HL-60 (cell line): ENCODE data around the gene SETDB2.

Source experiments
- DNase-seq, 2 experiments: peaks; one replicate each; pipeline ENCODE4 v3.0.0-alpha.2; 2010 to 2020; ENCODE audit warnings: low read depth in 1 of 2, low spot score in 1 of 2
- H3K27ac ChIP-seq: fragments of 250-450 bp; sonication (Bioruptor Pico); replicated peaks from 2 replicates; pipeline ENCODE4 v1.5.1; 2020; ENCODE audit warnings: mild to moderate bottlenecking, moderate library complexity
- H3K27me3 ChIP-seq: fragments of 250-450 bp; sonication (Bioruptor Pico); 2 replicates; pipeline ENCODE4 v1.5.1; 2021; ENCODE audit warnings: mild to moderate bottlenecking, moderate library complexity; ENCODE audit not compliant: insufficient read depth, poor library complexity, severe bottlenecking
- H3K4me3 ChIP-seq: replicated peaks from 2 replicates; pipeline ENCODE4 v1.5.1; 2011; ENCODE audit warnings: mild to moderate bottlenecking, control low read depth, low read length; ENCODE audit not compliant: insufficient read depth
- CTCF ChIP-seq: IDR thresholded peaks from one replicate; pipeline ENCODE4 v1.5.1; 2011; ENCODE audit warnings: low read length, control low read depth, inconsistent platforms; ENCODE audit not compliant: insufficient read depth
- GABPA ChIP-seq: IDR thresholded peaks from 2 replicates; pipeline ENCODE4 v1.6.1; 2012; ENCODE audit warnings: low read depth
- POLR2AphosphoS5 ChIP-seq: IDR thresholded peaks from 2 replicates; pipeline ENCODE4 v1.6.1; 2012; ENCODE audit warnings: low read depth
- REST ChIP-seq: IDR thresholded peaks from 2 replicates; pipeline ENCODE4 v1.6.1; 2012; ENCODE audit warnings: low read depth; ENCODE audit not compliant: insufficient replicate concordance
- SPI1 ChIP-seq: IDR thresholded peaks from 2 replicates; pipeline ENCODE4 v1.6.1; 2012; ENCODE audit warnings: low read depth, mild to moderate bottlenecking, borderline replicate concordance

Gene SETDB2

GRCh38 chr13:49498206-49498605, 54.1 kb downstream of the SETDB2 start:
- H3K27me3 ChIP-seq, result no peaks in the 10 kb centered on the region
- DNase-seq, result no peak
- no peak overlapping the region for H3K27ac ChIP-seq
- no peak for TF ChIP-seq CTCF
- H3K4me3 ChIP-seq, result no peak overlapping the region

- DNase-seq, result no peak
- Histone ChIP-seq H3K4me3 (no peak overlapping the region), H3K27me3 (no peaks in the 10 kb centered on the region), H3K27ac (no peak overlapping the region)
- no peak for TF ChIP-seq GABPA
- no peak for TF ChIP-seq REST
- no peak for TF ChIP-seq POLR2AphosphoS5
- TF ChIP-seq SPI1, result no peak
- no peak for TF ChIP-seq CTCF
Measured at GRCh38 chr13:49499889-49500660, 56.0 kb downstream of the SETDB2 start.

- no peaks in the 10 kb centered on the region for H3K27me3 ChIP-seq
- DNase-seq, result no peak
- no peak overlapping the region for H3K27ac ChIP-seq
- H3K4me3 ChIP-seq, result no peak overlapping the region
- TF ChIP-seq SPI1 (no peak), GABPA (no peak), REST (no peak), POLR2AphosphoS5 (no peak), CTCF (no peak)
Measured at GRCh38 chr13:49502954-49503353, 58.9 kb downstream of the SETDB2 start.

- Histone ChIP-seq H3K27me3 (no peaks in the 10 kb centered on the region), H3K4me3 (no peak overlapping the region), H3K27ac (no peak overlapping the region)
- DNase-seq, result no peak
- TF ChIP-seq POLR2AphosphoS5, result no peak
- no peak for TF ChIP-seq CTCF
- no peak for TF ChIP-seq SPI1
- TF ChIP-seq GABPA, result no peak
- TF ChIP-seq REST, result no peak
Measured at GRCh38 chr13:49503951-49504350, 59.9 kb downstream of the SETDB2 start.
